IMR-90 (cell line): Measurements from ENCODE around the gene LINS1. TPM values are rescaled to one million over a fixed set of nuclear protein-coding genes. Genes with fewer than 3 reads are reported as not detected.

ENCODE experiments used
- ATAC-seq: fragments of 200-7000 bp; cut with Tn5 transposase; 2 replicates; pipeline ENCODE4 v1.9.1; 2020; ENCODE audit warnings: low read depth, mild to moderate bottlenecking, moderate library complexity
- BruUV-seq: library from RNA; stranded (reverse); fragments of 400-500 nt; replicated peaks from 2 replicates; lab custom pipeline; 2021; lab: Mats Ljungman, UMichigan
- CTCF ChIA-PET: fragments of 300-600 bp; formaldehyde crosslinking; extraction: SDS; loops from one replicate; lab custom pipeline; 2021; ENCODE audit warnings: antibody characterized with exemption; lab: Yijun Ruan, JAX
- POLR2A ChIA-PET: fragments of 300-600 bp; sonication (Branson Sonifier 250); formaldehyde crosslinking; loops from one replicate; lab custom pipeline; 2022; ENCODE audit warnings: antibody characterized with exemption; ENCODE audit not compliant: unreplicated experiment; lab: Charles Lee
- DNase-seq: peaks from one replicate; pipeline ENCODE4 v3.0.0; 2013
- H2AFZ ChIP-seq: replicated peaks from 2 replicates; pipeline ENCODE3; 2013; ENCODE audit warnings: low read length, mild to moderate bottlenecking; ENCODE audit not compliant: poor library complexity
- H2AK5ac ChIP-seq: 2 replicates; pipeline ENCODE4 v1.6.1; 2013; ENCODE audit warnings: low read depth, low read length, inconsistent platforms
- H2AK9ac ChIP-seq: replicated peaks from 2 replicates; pipeline ENCODE3; 2013; ENCODE audit warnings: mild to moderate bottlenecking, low read depth, low read length, moderate library complexity; ENCODE audit not compliant: poor library complexity
- H2BK120ac ChIP-seq: 2 replicates; pipeline ENCODE4 v1.6.1; 2013; ENCODE audit warnings: low read depth, low read length, inconsistent platforms
- H2BK15ac ChIP-seq: 3 replicates; pipeline ENCODE4 v1.6.1; 2013; ENCODE audit warnings: low read depth, low read length, inconsistent platforms
- H2BK20ac ChIP-seq: 2 replicates; pipeline ENCODE4 v1.6.1; 2013; ENCODE audit warnings: low read depth, mild to moderate bottlenecking, inconsistent platforms, low read length, moderate library complexity
- H2BK5ac ChIP-seq: 2 replicates; pipeline ENCODE4 v1.6.1; 2013; ENCODE audit warnings: mild to moderate bottlenecking, low read depth, low read length, inconsistent platforms; ENCODE audit not compliant: poor library complexity, severe bottlenecking
- H3K14ac ChIP-seq: replicated peaks from 2 replicates; pipeline ENCODE4 v1.6.1; 2013; ENCODE audit warnings: low read depth, low read length, inconsistent platforms
- H3K18ac ChIP-seq: 2 replicates; pipeline ENCODE4 v1.6.1; 2013; ENCODE audit warnings: low read depth, low read length, control low read depth
- H3K23ac ChIP-seq: 2 replicates; pipeline ENCODE4 v1.6.1; 2013; ENCODE audit warnings: low read depth, low read length, inconsistent platforms
- H3K27ac ChIP-seq: 2 replicates; pipeline ENCODE4 v1.5.1; 2013; ENCODE audit warnings: mild to moderate bottlenecking, control low read depth, low read length; ENCODE audit not compliant: insufficient read depth
- H3K27me3 ChIP-seq: 2 replicates; pipeline ENCODE4 v1.6.1; 2013; ENCODE audit warnings: low read length; ENCODE audit not compliant: control insufficient read depth, insufficient read depth
- H3K36me3 ChIP-seq: 2 replicates; pipeline ENCODE4 v1.6.1; 2013; ENCODE audit warnings: low read length, mixed read lengths; ENCODE audit not compliant: control insufficient read depth, insufficient read depth
- H3K4ac ChIP-seq: 2 replicates; pipeline ENCODE4 v1.6.1; 2013; ENCODE audit warnings: low read depth, low read length, inconsistent platforms
- H3K4me1 ChIP-seq: 2 replicates; pipeline ENCODE4 v1.6.1; 2013; ENCODE audit warnings: low read length, mixed read lengths; ENCODE audit not compliant: control insufficient read depth, insufficient read depth
- H3K4me2 ChIP-seq: 2 replicates; pipeline ENCODE4 v1.6.1; 2013; ENCODE audit warnings: low read depth, mild to moderate bottlenecking, control low read depth, low read length, moderate library complexity
- H3K4me3 ChIP-seq: 2 replicates; pipeline ENCODE4 v1.5.1; 2013; ENCODE audit warnings: low read depth, mild to moderate bottlenecking, control low read depth, low read length, moderate library complexity; ENCODE audit not compliant: insufficient read depth
- H3K56ac ChIP-seq: 2 replicates; pipeline ENCODE4 v1.6.1; 2013; ENCODE audit warnings: low read length, inconsistent platforms; ENCODE audit not compliant: insufficient read depth; ENCODE audit errors: extremely low read depth
- H3K79me1 ChIP-seq, 2 experiments: 2 replicates each; pipeline ENCODE4 v1.6.1; 2013; ENCODE audit warnings: low read length in 2 of 2, inconsistent platforms in 1 of 2, low read depth in 1 of 2
- H3K9ac ChIP-seq: 2 replicates; pipeline ENCODE4 v1.6.1; 2013; ENCODE audit warnings: low read depth, low read length, control low read depth
- H3K9me1 ChIP-seq: 2 replicates; pipeline ENCODE4 v1.6.1; 2013; ENCODE audit warnings: low read length, inconsistent platforms; ENCODE audit not compliant: insufficient read depth
- H3K9me3 ChIP-seq: 2 replicates; pipeline ENCODE4 v1.6.1; 2013; ENCODE audit warnings: low read length; ENCODE audit not compliant: control insufficient read depth, insufficient read depth
- H4K20me1 ChIP-seq: 2 replicates; pipeline ENCODE4 v1.6.1; 2013; ENCODE audit warnings: low read length, inconsistent platforms; ENCODE audit not compliant: insufficient read depth
- H4K5ac ChIP-seq: 2 replicates; pipeline ENCODE4 v1.6.1; 2013; ENCODE audit warnings: mild to moderate bottlenecking, low read depth, low read length, control low read depth
- H4K8ac ChIP-seq, 2 experiments: 2 replicates each; pipeline ENCODE4 v1.6.1; 2013; ENCODE audit warnings: low read depth in 2 of 2, low read length in 2 of 2, control low read depth in 1 of 2, inconsistent platforms in 1 of 2
- H4K91ac ChIP-seq: 2 replicates; pipeline ENCODE4 v1.6.1; 2013; ENCODE audit warnings: low read depth, low read length, inconsistent platforms; ENCODE audit not compliant: insufficient read depth
- BHLHE40 ChIP-seq: fragments of 150-350 bp; IDR thresholded peaks from 2 replicates; pipeline ENCODE4 v1.6.1; 2016; ENCODE audit warnings: mild to moderate bottlenecking, low read depth, low read length
- CEBPB ChIP-seq: IDR thresholded peaks from 2 replicates; pipeline ENCODE4 v1.6.1; 2012; ENCODE audit warnings: low read depth, low read length, improper control_type of control experiment
- CHD1 ChIP-seq: IDR thresholded peaks from 2 replicates; pipeline ENCODE4 v1.6.1; 2012; ENCODE audit warnings: low read depth, low read length, improper control_type of control experiment
- ELK1 ChIP-seq: fragments of 150-350 bp; IDR thresholded peaks from 2 replicates; pipeline ENCODE4 v1.6.1; 2016; ENCODE audit warnings: low read depth, mild to moderate bottlenecking, low read length, moderate library complexity, borderline replicate concordance
- MAFK ChIP-seq: IDR thresholded peaks from 2 replicates; pipeline ENCODE4 v1.6.1; 2012; ENCODE audit warnings: low read depth, low read length, improper control_type of control experiment
- MAZ ChIP-seq: IDR thresholded peaks from 2 replicates; pipeline ENCODE4 v1.6.1; 2012; ENCODE audit warnings: low read depth, mild to moderate bottlenecking, low read length, improper control_type of control experiment, moderate library complexity, borderline replicate concordance
- MXI1 ChIP-seq: IDR thresholded peaks from 2 replicates; pipeline ENCODE4 v1.6.1; 2012; ENCODE audit warnings: low read depth, mild to moderate bottlenecking, low read length, moderate library complexity, borderline replicate concordance
- NFE2L2 ChIP-seq: fragments of 150-350 bp; IDR thresholded peaks from 2 replicates; pipeline ENCODE4 v1.6.1; 2016; ENCODE audit warnings: low read depth, mild to moderate bottlenecking, low read length
- POLR2A ChIP-seq: IDR thresholded peaks from 2 replicates; pipeline ENCODE4 v1.6.1; 2012; ENCODE audit warnings: mild to moderate bottlenecking, low read depth, low read length
- RCOR1 ChIP-seq: IDR thresholded peaks from 2 replicates; pipeline ENCODE4 v1.6.1; 2012; ENCODE audit warnings: mild to moderate bottlenecking, low read length, improper control_type of control experiment; ENCODE audit not compliant: insufficient replicate concordance
- SMC3 ChIP-seq: fragments of 150-350 bp; IDR thresholded peaks from 2 replicates; pipeline ENCODE4 v1.6.1; 2016; ENCODE audit warnings: low read depth, mild to moderate bottlenecking, antibody characterized with exemption, low read length, moderate library complexity
- WGBS, 2 experiments: methylation state at CpG; one replicate each; pipeline versions ENCODE4 v1.1.5 to v1.1.7; 2013; ENCODE audit warnings: missing lambda C conversion rate in 2 of 2; ENCODE audit not compliant: insufficient read length in 1 of 2; ENCODE audit errors: extremely low coverage in 2 of 2; 5-methylcytosine and 5-hydroxymethylcytosine counted together
- dilution Hi-C: fragments of 300-500 bp; cut with HindIII; formaldehyde crosslinking; loops from one replicate; pipeline ENCODE4 v1.14.3; 2018; ENCODE audit warnings: low sequenced_read_pairs; ENCODE audit not compliant: unreplicated experiment
- in situ Hi-C: fragments of 300-500 bp; cut with MboI; formaldehyde crosslinking; loops from 3 replicates; pipeline ENCODE4 v1.14.3; 2019; ENCODE audit warnings: low sequenced_read_pairs, inconsistent platforms, mixed read lengths
- intact Hi-C: fragments of 100-400 bp; cut with micrococcal nuclease; formaldehyde crosslinking; loops from 2 replicates; pipeline ENCODE4 v1.10.0; 2022
- polyA plus RNA-seq, 3 experiments: library from polyadenylated mRNA; depleted of rRNA; stranded (reverse); fragments of >200 nt; gene quantifications; 2 replicates each; pipeline ENCODE4 v1.2.3, GENCODE V29; 2012; ENCODE audit warnings: low replicate concordance in 1 of 3
- total RNA-seq: library from RNA; depleted of rRNA; stranded (reverse); fragments of >200 nt; gene quantifications from 2 replicates; pipeline ENCODE4 v1.2.3, GENCODE V29; 2012

Gene LINS1
- total and polyA plus RNA-seq, 2 of the 4 experiments (the other 2 are of a cell fraction), result 6.9 to 10.6 TPM

GRCh38 chr15:100520132-100520921, 81.7 kb downstream of the LINS1 start:
- in situ Hi-C loops, result no loop called here
- Histone ChIP-seq H3K27ac (no peak overlapping the region), H3K36me3 (no peaks in the 10 kb centered on the region), H3K79me1 (no peaks in the 10 kb centered on the region), H3K9me1 (no peaks in the 10 kb centered on the region), H3K4me3 (no peak overlapping the region), H2AK5ac (no peak overlapping the region), H3K9ac (no peak overlapping the region), H4K91ac (no peak overlapping the region), H2BK20ac (no peak overlapping the region), H2BK120ac (no peak overlapping the region), H3K4me2 (no peak overlapping the region), H3K23ac (no peak overlapping the region), H2AK9ac (no peak overlapping the region), H4K20me1 (no peaks in the 10 kb centered on the region), H3K56ac (no peak overlapping the region), H3K14ac (no peak overlapping the region), H4K8ac (no peak overlapping the region), H3K9me3 (no peaks in the 10 kb centered on the region), H4K5ac (no peak overlapping the region), H2BK5ac (no peak overlapping the region), H2AFZ (no peak overlapping the region), H3K4ac (no peak overlapping the region), H3K4me1 (no peaks in the 10 kb centered on the region), H2BK15ac (no peak overlapping the region), H3K27me3 (no peaks in the 10 kb centered on the region), H3K18ac (no peak overlapping the region)
- ChIA-PET POLR2A (no interaction called here), CTCF (no interaction called here)
- dilution Hi-C loops, result no loop called here
- intact Hi-C loops, result no loop called here
- ATAC-seq (no peak), DNase-seq (no peak)
- TF ChIP-seq CEBPB (no peak), RCOR1 (no peak), POLR2A (no peak), BHLHE40 (no peak), ELK1 (no peak), NFE2L2 (no peak), MXI1 (no peak), MAFK (no peak), SMC3 (no peak), MAZ (no peak), CHD1 (no peak)
- 14% methylated on average over 1 of the region's 7 CpGs; no CpG with 5 or more reads in 1 of the 2 experiments for WGBS, 2 experiments
- no TSS peak for BruUV-seq
